HepG2 (cell line): Measurements from ENCODE around the gene HEXIM1. TPM values are rescaled to one million over a fixed set of nuclear protein-coding genes. Genes with fewer than 3 reads are reported as not detected.

Experiments used
- ARID4A ChIP-seq: sonication (generic); formaldehyde crosslinking; IDR thresholded peaks from 2 replicates; pipeline ENCODE4 v1.5.0; 2020; ENCODE audit warnings: mild to moderate bottlenecking, missing genetic modification reagents, borderline replicate concordance
- ARNTL ChIP-seq: sonication (generic); formaldehyde crosslinking; IDR thresholded peaks from 2 replicates; pipeline ENCODE4 v1.4.0; 2020; ENCODE audit warnings: mild to moderate bottlenecking, missing genetic modification reagents
- ISX ChIP-seq: sonication (generic); formaldehyde crosslinking; conservative IDR thresholded peaks from 2 replicates; pipeline ENCODE4 v1.5.0; 2020; ENCODE audit warnings: missing genetic modification reagents
- KDM4B ChIP-seq: sonication (generic); formaldehyde crosslinking; IDR thresholded peaks from 2 replicates; pipeline ENCODE4 v1.4.0; 2020; ENCODE audit warnings: missing genetic modification reagents
- NR1H2 ChIP-seq: sonication (generic); formaldehyde crosslinking; IDR thresholded peaks from 2 replicates; pipeline ENCODE4 v1.8.1; 2022; ENCODE audit warnings: low read depth, missing genetic modification reagents, borderline replicate concordance
- NR2C2 ChIP-seq: sonication (generic); formaldehyde crosslinking; IDR thresholded peaks from 2 replicates; pipeline ENCODE4 v1.4.0; 2020; ENCODE audit warnings: missing genetic modification reagents, mild to moderate bottlenecking, moderate library complexity, borderline replicate concordance
- SMARCC2 ChIP-seq: fragments of 450-650 bp; IDR thresholded peaks from 2 replicates; pipeline ENCODE4 v1.6.1; 2017; ENCODE audit warnings: antibody characterized with exemption, mild to moderate bottlenecking
- TP53 ChIP-seq: sonication (generic); formaldehyde crosslinking; conservative IDR thresholded peaks from 2 replicates; pipeline ENCODE4 v1.4.0; 2020; ENCODE audit warnings: missing genetic modification reagents
- ZBED4 ChIP-seq: sonication (generic); formaldehyde crosslinking; IDR thresholded peaks from 2 replicates; pipeline ENCODE4 v1.4.0; 2020; ENCODE audit warnings: missing genetic modification reagents, borderline replicate concordance
- ZFAT ChIP-seq: sonication (generic); formaldehyde crosslinking; conservative IDR thresholded peaks from 2 replicates; pipeline ENCODE4 v1.8.1; 2023; ENCODE audit warnings: missing genetic modification reagents, inconsistent platforms
- ZFP37 ChIP-seq: sonication (generic); formaldehyde crosslinking; IDR thresholded peaks from 2 replicates; pipeline ENCODE4 v1.4.0; 2020; ENCODE audit warnings: missing genetic modification reagents, borderline replicate concordance
- ZFP82 ChIP-seq: sonication (generic); formaldehyde crosslinking; IDR thresholded peaks from 2 replicates; pipeline ENCODE4 v1.5.1; 2020; ENCODE audit warnings: mild to moderate bottlenecking, missing genetic modification reagents, borderline replicate concordance
- ZKSCAN5 ChIP-seq: sonication (generic); formaldehyde crosslinking; IDR thresholded peaks from 2 replicates; pipeline ENCODE4 v1.5.1; 2020; ENCODE audit warnings: mild to moderate bottlenecking, missing genetic modification reagents
- ZKSCAN8 ChIP-seq: IDR thresholded peaks from 2 replicates; pipeline ENCODE4 v1.6.1; 2016; ENCODE audit warnings: borderline replicate concordance, missing genetic modification reagents, missing compliant biosample characterization
- ZNF232 ChIP-seq: sonication (generic); formaldehyde crosslinking; IDR thresholded peaks from 2 replicates; pipeline ENCODE4 v1.4.0; 2020; ENCODE audit warnings: missing genetic modification reagents, borderline replicate concordance
- ZNF276 ChIP-seq: sonication (generic); formaldehyde crosslinking; IDR thresholded peaks from 2 replicates; pipeline ENCODE4 v1.4.0; 2020; ENCODE audit warnings: mild to moderate bottlenecking, low read depth, missing genetic modification reagents
- ZNF615 ChIP-seq: sonication (generic); formaldehyde crosslinking; IDR thresholded peaks from 2 replicates; pipeline ENCODE4 v1.5.0; 2020; ENCODE audit warnings: mild to moderate bottlenecking, missing genetic modification reagents, borderline replicate concordance
- ZNF670 ChIP-seq: sonication (generic); formaldehyde crosslinking; IDR thresholded peaks from 2 replicates; pipeline ENCODE4 v1.8.0; 2022; ENCODE audit warnings: mild to moderate bottlenecking, missing genetic modification reagents, borderline replicate concordance
- polyA plus RNA-seq, 8 experiments: library from polyadenylated mRNA; depleted of rRNA in 3 of 8; stranded (reverse) in 7 of 8; unstranded in 1 of 8; fragments of >200 nt; fragmentation: Illumina TruSeq in 4 of 8; extraction: Trizol in 4 of 8; gene quantifications; 2 replicates each; pipeline versions ENCODE4 v1.2.1 to v1.2.3, GENCODE V29; 2011 to 2016; ENCODE audit warnings: low read depth in 4 of 8, missing spikeins in 1 of 8, mixed read lengths in 1 of 8; ENCODE audit not compliant: insufficient read depth in 1 of 8
- total RNA-seq, 5 experiments: library from RNA; depleted of rRNA; stranded (reverse); fragments of >200 nt; fragmentation: Illumina TruSeq; extraction: Trizol; gene quantifications; 2 replicates each; pipeline ENCODE4 v1.2.3, GENCODE V29; 2016; ENCODE audit warnings: low read depth in 1 of 5

The HEXIM1 gene
- total and polyA plus RNA-seq, 2 of the 13 experiments (the other 11 are each of a cell fraction or from before 2014, with no cell fraction given): 10.5 to 16.6 TPM

GRCh38 chr17:45148183-45149036 lies at the start of gene HEXIM1 (continued):
- TF ChIP-seq ARID4A (peak; percentile 83), NR1H2 (CRISPR knock-in tag) (peak; percentile 63; the same call in 1 of the 2 replicates), ZNF670 (CRISPR knock-in tag) (peak; percentile 88; the same call in 1 of the 2 replicates), ZNF276 (CRISPR knock-in tag) (peak; percentile 69; the same call in 1 of the 2 replicates), ZFP82 (CRISPR knock-in tag) (peak; percentile 87), ZKSCAN5 (peak; percentile 68; the same call in 1 of the 2 replicates), ZKSCAN8 (peak; percentile 77), ISX (CRISPR knock-in tag) (no peak), ZNF232 (CRISPR knock-in tag) (peak; percentile 91; the same call in 1 of the 2 replicates), ZFP37 (CRISPR knock-in tag) (peak; percentile 88; the same call in 1 of the 2 replicates), SMARCC2 (no peak), ZNF615 (CRISPR knock-in tag) (peak; percentile 95; the same call in 1 of the 2 replicates), ZBED4 (peak; percentile 72), TP53 (CRISPR knock-in tag) (0 out of 2 replicates have a peak, but pooled peaks have one; percentile 70), KDM4B (CRISPR knock-in tag) (no peak), ARNTL (peak; percentile 76), ZFAT (CRISPR knock-in tag) (no peak), NR2C2 (peak; percentile 74)
